ENCODE measurements around the gene ZNF837.

- TF ChIP-seq CTCF (IDR thresholded peaks at IDR 0.05; ENCODE audit: low read length) = no peak
- no peak for TF ChIP-seq EZH2phosphoT487 (IDR thresholded peaks at IDR 0.05; ENCODE audit: low read length)
These were observed 62.5 kb downstream of the ZNF837 start for GRCh38 chr19:58318297-58318696.
